DMS114 treated with DMSO at 0.1 percent for 48 hours (cell line): Measurements from ENCODE around the gene RADIL.
"Not testable (repeated sequence)": the region's sequence is repeated elsewhere in the genome, so short reads cannot be mapped to it uniquely, and the experiment has no call there.

Experiments used
- DNase-seq: peaks from one replicate; lab custom pipeline; 2025; ENCODE audit not compliant: unreplicated experiment; lab: John Stamatoyannopoulos, UW

The RADIL gene

GRCh38 chr7:4794171-4794570 is 89.3 kb downstream of the RADIL start:
- DNase-seq: not testable (repeated sequence)

- not testable (repeated sequence) for DNase-seq
These were observed 90.0 kb downstream of the RADIL start for GRCh38 chr7:4793385-4793993.

DNA sequence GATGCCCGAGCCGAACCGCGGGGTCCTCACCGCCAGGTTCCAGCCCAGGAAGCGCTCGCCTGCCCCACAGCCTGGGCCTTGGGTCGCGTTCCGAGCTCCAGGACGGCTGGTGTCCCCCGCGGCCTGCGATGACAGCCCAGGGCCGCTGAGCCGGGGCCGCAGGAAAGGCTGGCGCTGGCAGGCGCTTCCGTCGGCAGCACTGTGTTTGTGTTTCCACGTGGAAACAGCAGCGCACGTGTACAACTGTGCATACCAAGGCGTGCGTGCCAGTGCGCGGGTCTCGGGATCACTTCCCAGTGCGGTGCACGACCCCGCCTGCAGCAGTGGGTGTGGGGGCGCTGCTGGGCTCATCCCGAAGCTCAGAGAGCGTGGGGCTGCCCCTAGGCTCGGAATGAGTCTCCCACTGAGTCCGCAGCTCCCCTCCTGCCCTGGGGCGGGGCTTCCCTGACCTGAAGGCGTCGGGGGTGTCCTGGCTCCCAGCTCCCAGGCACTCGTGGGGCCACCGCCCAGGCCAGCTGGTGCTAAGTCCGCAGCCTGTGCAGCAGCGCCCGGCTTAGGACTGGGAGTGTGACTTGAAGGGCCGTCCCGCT is 90.9 kb downstream of the RADIL start:
- no peak for DNase-seq

- no peak for DNase-seq
These were observed 91.6 kb downstream of the RADIL start for GRCh38 chr7:4791738-4792536.

DNA sequence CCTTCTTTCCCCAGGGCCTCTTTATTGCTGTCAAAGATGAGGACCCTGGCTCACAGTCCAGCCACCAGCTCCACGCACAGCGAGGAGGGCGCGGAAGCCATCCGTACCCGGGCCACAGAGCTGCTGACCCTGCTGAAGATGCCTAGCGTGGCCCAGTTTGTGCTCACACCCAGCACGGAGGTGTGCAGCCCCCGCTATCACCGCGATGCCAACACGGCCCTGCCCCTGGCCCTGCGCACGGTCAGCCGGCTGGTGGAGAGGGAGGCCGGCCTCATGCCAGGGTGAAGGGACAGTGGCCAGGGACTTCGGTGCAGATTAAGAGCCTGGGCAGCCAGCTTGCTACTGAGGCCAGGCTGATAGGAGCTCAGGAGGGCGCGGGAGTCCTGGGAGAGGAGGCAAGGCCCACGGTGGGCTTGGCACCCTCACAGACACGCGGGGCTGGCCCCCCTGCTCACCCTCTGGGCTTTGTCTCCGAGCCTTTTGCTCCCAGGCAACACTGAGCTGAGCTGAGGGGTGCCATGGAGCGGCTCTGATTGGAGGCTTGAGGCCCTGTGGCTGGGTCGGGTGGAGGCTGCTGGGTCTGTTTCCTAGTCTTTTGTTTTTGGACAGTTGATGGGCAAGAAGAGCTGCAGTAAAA is 92.3 kb downstream of the RADIL start:
- no peak for DNase-seq

DNA sequence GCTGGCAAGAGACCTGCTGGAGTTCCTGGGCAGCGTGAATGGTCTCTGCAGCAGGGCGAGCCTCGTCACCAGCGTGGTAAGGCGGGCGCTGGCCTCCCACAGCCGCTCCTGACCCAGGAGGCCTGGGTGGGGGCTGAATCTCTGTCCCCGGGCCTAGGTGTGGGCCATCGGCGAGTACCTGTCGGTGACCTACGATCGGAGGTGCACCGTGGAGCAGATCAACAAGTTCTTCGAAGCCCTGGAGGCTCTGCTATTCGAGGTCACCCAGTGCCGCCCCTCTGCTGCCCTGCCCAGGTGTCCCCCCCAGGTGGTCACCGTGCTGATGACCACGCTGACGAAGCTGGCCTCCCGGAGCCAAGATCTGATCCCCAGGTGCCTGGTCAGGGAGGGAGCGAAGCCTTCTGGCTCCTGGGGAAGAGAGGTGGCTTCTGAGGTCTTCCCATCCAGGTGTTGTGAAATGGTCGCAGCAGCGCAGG is 93.0 kb downstream of the RADIL start:
- DNase-seq: no peak

- no peak for DNase-seq
These were observed 93.4 kb downstream of the RADIL start for GRCh38 chr7:4790078-4790465.

- no peak for DNase-seq
These were observed 94.1 kb downstream of the RADIL start for GRCh38 chr7:4789194-4790077.

- no peak for DNase-seq
These were observed 94.8 kb downstream of the RADIL start for GRCh38 chr7:4788627-4789189.

DNA sequence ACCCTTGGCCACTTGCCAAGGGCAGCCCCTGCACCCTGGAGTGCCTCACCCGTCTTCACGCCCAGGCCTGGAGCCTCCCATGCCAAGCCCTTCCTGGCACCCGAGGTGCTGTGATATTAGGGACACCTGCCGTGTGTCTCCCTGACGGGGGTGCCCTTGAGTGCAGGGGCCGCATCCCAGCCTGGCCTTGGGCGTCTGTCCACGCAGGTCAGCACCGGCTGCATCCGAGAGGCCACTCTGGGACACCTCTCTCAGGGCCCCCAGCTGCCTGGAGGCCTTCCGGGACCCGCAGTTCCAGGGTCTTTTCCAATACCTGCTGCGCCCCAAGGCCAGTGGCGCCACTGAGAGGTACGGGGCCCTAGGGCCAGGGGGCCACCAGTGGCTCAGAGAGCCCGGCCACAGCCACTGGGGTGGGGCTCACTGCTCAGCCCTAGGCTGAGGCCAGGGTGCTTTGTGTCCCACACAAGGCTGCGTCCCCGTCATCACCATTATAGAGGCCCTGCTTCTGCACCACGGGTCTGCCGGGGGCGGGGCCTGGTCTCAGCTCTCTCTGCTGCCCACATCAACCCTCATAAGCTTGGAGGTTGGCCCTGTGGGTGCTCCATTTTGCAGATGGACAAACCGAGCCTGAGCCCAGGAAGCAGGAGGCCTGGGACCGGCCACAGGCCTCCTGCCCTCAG is 95.4 kb downstream of the RADIL start:
- no peak for DNase-seq

GRCh38 chr7:4787541-4787940 is 96.0 kb downstream of the RADIL start:
- DNase-seq: no peak

- no peak for DNase-seq
These were observed 97.5 kb downstream of the RADIL start for GRCh38 chr7:4786015-4786414.

DNA sequence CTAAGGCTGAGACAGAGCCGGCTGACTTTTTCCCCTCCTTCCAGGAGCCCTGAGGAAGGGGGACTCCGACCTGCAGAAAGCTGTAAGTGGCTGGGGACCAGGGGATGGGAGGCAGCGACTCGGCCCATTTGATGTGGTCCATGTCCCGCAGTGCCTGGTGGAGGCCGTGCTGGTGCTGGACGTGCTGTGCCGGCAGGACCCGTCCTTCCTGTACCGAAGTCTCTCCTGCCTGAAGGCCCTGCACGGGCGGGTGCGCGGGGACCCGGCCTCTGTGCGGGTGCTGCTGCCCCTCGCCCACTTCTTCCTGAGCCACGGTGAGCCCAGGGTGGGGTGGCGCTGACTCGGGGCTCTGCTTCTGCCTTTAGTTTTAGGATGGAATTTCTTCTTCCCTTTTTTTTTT is 98.1 kb downstream of the RADIL start:
- no peak for DNase-seq

DNA sequence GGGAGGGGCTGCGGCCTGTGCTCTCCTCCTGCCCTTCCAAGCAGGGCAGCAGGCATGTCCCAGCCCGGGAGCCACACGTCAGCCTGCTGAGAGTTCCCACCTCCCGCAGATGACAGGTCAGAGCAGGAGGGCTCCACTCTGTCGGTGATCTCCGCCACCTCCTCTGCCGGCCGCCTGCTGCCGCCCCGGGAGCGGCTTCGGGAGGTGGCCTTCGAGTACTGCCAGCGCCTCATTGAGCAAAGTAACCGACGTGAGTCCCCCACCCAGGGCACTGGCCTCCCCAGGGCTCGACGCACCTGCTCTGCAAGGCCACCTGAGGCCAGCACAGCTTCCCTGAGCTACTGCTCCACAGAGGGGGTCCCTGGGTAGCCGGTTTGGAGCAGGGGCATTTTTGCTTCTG is 98.7 kb downstream of the RADIL start:
- DNase-seq: no peak

DNA sequence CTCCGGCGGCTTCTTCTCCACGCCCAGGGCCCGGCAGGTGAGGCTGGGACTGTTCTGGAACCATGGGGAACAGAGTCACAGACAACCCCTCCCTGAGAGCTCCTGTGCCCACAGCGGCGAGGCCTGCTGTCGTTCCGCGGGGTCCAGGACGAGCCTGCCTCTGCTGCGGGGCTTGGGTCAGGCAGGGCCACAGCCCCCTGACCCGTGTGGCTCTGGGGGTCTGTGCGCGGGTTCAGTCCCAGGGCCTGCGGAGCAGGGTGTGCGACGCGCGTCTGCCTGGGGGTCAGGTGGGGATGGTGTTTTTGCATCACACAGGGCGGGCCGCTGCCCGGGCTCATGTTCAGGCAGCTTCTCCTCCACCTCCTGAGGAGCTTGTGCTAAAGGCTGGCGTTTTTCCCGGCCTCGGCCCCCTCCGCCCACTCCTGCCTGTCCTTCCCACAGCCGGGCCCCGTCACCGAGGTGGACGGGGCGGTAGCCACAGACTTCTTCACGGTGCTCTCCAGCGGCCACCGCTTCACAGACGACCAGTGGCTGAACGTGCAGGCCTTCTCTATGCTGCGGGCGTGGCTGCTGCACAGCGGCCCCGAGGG is 99.7 kb downstream of the RADIL start:
- DNase-seq: no peak

DNA sequence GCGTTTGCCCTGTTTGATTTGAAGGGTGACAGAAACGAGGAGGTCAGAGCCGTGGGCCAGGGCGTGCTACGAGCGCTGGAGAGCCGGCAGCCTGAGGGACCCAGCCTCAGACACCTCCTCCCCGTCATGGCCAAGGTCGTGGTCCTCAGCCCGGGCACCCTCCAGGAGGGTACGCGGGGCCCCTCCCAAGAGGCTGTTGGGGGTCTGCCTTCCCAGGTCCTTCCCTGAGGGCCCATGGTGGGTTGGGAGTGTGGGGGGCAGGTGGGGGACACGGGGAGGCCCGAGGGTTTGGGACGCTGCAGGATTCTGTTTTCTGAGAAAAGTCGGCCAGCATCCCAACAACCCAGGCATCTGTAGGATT is 100.2 kb downstream of the RADIL start:
- DNase-seq: no peak

GRCh38 chr7:4782333-4783291 is 100.9 kb downstream of the RADIL start:
- DNase-seq: no peak

- DNase-seq: no peak
These were observed 102.0 kb downstream of the RADIL start for GRCh38 chr7:4781366-4782069.
